HG03108 (cell line): ENCODE measurements around the gene KBTBD13.
"Not testable (repeated sequence)": the region's sequence is repeated elsewhere in the genome, so short reads cannot be mapped to it uniquely, and the experiment has no call there.

ENCODE experiments used
- ATAC-seq: cut with Tn5 transposase; IDR thresholded peaks from one replicate; pipeline ENCODE4 v1.9.1; 2021; ENCODE audit warnings: moderate library complexity; ENCODE audit not compliant: unreplicated experiment

KBTBD13 gene

DNA sequence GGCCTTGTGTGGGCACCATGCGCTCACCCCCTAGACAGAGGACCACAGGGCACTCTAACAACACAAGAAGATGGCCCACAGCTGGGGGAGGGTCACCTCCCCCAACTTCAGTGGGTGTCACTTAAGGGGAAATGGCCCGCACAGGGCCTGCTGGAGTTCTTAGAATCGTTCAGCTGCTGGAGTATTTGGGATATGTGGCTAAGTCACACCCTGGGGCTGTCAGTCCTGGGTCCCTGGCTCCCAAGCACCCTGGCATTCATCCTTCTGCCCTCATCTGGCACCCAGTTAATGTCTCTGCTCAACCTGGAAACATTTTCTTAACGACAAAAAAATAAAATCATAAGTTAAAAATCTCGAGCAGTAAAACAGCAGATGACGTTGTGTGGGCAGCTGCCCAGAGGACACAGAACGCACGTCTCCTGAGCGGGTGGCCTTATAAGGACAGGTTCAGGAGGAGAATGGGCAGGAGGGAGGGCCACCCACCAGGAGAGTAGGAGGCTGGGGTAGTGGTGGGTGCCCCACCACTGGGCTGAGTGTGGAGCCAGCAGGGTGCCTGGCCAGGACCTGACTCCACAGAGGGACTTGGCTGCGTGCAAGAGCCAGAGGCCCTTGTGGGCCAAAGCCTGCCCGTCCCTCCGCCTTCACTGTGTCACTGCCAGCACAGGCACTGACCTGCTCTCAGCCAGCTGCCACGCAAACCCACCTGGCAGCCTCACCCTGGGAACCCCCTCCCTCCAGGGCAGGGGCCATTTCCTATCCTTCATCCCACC lies 11.5 kb downstream of the KBTBD13 start:
- no peak for ATAC-seq

DNA sequence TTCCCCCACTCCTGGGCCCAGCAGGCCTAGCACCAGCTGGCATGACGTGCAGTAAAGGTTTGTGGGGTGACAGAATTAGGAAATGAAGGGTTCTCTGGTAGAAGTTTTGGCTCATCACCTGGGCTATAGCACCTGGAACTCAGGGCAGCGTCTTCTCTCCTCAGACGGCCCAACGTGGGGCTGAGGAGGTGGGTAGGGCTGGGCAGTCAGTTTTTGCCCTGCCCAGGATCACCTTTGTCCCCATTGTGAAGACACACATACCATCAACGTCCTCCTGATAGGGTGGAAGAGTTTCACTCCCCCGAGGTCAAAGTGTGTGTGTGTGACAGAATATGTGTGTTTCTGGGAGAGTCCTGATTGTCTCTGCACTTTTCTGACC lies 12.1 kb downstream of the KBTBD13 start:
- no peak for ATAC-seq

DNA sequence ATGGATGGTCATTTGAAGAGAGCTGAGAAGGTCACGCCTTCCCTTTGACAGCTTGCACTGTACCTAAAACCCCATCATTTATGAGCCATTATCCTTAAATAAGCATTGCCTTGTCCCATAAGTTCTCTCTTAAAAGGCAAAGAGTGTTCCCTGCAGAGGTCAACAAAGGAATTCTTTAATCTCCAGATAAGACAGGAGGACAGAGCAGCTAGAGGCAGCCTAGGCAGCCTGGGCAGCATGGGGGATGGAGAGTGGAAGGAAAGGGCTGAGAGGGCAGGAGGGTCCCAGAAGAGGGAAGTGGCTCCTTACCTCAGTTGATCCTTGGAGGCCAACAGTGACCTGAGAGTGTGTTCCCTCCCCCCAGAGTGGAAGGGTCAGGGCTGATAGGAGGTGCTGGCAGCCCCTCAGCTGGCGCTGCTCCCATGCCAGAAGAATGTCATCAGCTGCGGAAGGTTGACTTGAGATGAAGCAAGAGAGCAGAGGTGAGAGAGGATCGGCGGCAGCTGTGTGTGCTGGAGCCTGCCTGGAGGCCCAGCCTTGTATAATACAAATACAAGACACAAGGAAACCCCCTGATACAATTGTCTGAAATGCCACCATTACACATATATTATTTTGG lies 12.8 kb downstream of the KBTBD13 start:
- no peak for ATAC-seq

DNA sequence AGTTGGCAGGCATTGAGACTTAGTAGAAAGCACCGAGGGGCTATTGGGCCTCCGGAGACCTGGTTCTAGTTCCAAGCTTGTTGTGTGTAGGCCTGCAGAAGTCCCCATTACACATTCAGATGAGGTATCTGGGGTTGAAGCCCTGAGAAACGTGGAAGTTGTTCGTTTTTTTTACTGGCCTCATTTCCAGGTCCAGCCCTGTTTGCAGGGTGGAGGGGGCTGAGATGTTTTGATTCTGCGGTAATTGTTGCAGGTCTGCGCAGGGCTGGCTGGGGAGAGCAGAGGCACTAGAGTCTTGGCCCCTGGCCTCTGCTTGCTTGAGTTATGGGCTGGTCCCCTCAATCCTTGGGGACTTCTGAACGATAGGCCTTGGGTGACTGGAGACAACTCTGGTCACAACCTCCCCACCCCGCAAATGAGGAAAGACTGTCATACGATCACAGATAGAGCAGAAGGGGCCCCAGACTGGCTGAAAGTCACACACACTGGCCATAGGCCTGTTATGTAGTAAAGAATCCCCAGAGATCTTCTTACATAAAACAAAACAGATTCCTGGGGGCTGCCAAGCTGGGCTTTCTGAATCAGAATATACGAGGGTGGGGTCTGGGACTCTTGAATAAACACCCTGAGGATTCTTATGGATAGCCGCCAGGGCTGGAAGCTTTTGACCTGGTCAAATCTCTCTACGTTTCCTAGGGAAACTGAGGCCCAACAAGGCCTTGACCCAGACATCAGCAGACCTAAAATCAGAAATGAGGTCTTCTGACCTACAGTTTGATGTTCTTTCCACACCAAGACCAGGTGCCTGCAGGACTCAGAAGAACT lies 15.6 kb downstream of the KBTBD13 start:
- ATAC-seq = no peak

DNA sequence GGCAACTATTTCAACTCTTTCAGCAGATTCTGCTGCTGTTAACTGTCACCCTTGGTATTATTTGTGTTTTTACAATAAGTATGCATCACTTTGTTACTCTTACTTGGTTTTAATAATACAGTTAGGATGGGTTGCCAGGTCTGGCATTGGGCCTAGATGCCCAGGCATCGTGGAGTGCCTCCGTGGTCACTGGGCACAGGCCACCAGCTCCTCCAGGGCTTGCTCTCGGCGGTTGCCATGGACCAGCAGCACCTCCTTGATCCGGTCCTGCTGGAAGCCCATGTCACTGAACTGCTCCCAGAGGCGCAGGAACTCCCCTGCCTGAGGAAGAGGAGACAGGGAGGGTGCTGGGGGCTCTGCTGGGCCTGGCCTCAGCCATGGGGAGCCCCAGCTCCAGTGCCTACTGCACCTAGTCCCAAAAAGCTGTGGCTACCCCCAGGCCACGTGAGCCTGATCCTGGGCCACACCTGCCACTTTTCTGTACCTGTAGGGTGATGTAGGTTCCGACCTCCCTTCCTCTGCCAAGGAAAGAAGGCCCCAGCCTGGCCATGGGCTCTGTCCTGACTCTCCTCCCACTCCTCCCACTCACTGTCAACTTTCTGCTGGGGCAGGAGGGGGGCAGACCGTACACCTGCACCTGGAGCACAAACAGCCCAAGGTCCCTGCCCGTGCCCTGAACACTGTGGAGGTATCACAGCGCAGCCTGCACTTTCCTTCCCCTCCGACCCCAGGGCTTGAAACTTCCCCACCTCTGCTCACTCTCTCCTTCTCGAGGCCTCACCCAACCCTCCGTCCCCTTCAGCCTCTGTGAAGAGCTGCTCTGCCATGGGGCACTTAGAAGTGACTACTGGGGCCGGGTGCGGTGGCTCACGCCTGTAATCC lies 16.6 kb downstream of the KBTBD13 start:
- ATAC-seq = no peak

DNA sequence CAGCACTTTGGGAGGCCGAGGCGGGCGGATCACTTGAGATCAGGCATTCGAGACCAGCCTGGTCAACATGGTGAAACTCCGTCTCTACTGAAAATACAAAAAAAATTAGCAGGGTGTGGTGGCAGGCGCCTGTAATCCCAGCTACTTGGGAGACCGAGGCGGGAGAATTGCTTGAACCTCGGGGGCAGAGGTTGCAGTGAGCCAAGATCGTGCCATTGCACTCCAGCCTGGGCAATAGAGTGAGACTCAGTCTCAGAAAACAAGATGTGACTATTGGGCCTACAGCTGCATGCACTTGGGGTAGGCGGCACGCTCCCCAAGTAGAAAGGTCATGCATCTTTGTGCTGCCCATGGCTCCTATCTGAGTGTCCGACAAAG lies 17.2 kb downstream of the KBTBD13 start:
- not testable (repeated sequence) for ATAC-seq

DNA sequence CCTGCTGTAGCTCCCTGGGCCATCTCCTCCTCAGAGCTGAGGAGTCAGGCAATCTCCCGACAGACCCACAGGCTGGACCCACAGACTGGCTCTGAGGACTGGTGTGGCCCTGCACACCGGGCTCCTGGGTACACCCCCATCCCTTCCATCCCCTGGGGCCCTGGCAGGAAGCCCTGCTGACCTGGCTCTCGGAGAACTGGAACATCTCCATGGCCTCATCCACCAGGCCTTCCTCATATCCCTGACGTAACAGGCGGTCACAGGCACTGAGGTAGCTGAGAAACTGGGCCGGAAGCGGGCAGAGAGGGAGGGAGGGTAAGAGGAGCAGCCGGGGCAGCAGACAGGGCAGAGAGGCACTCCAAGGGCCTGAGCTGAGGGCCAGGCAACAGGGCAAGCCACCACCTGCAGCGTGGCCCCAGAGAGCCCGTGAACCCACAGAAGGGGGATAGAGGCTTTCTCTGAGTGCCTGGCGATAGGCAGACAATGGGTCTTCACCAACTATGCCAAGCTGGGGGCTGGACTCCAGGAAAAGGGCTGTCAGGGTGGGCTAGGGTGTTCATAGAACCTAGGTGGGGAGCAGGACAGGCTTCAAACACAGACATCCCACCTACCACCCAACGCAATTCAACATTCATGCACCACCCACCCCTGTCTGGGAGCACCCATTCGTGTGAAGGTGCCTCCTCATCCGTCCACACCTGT lies 17.9 kb downstream of the KBTBD13 start:
- ATAC-seq = no peak

DNA sequence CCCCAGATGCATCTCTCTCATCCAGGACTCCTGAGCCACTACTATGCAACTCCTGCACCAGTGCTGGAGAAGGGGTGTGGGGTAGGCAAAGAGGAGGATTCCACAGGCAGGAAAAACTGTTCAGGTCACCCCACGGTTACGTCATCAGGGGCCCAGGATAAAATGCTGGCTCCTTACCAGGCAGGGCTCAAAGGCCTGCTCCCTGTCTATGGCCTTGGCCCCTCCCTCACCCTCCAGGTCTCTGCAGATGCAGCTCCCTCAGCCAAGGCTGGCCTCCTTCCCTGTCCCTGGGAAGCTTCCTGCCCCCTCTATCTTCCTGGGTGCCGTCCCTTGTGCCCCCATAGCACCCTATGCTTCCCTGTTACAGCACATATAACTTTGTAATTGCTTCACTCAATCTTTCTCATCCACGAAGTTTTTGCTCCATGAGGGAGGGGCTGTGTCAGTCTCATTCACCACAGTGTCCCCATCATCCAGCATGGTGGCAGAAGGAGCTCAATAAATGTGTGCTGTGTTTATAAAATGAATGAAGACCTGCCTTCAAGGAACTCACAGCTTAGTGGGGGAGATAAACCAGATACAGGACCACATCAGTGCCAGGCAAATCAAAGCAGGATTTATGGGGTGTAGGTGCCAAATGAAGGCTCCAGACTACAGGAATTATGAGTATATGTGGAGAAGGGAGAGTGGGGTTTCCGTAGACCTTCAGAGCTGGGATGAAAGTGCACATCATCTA lies 18.6 kb downstream of the KBTBD13 start:
- ATAC-seq = no peak

DNA sequence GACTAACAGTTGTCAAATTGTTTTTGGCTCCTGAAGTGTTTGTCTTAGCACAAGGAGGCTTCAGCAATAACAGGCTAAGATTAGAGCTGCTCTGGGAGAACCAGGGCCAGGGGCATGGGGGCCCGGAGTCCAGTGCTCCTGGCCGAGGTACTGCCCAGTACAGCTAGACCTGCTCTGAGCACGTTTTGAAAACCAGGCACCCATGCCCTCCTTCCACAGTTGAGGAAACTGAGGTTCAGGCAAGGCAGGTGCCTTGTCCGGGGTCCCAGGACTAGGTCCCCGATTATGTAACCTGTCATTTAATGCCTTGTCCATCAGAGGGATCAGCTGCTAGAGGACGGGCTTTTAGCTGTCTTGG lies 19.2 kb downstream of the KBTBD13 start:
- ATAC-seq = no peak

DNA sequence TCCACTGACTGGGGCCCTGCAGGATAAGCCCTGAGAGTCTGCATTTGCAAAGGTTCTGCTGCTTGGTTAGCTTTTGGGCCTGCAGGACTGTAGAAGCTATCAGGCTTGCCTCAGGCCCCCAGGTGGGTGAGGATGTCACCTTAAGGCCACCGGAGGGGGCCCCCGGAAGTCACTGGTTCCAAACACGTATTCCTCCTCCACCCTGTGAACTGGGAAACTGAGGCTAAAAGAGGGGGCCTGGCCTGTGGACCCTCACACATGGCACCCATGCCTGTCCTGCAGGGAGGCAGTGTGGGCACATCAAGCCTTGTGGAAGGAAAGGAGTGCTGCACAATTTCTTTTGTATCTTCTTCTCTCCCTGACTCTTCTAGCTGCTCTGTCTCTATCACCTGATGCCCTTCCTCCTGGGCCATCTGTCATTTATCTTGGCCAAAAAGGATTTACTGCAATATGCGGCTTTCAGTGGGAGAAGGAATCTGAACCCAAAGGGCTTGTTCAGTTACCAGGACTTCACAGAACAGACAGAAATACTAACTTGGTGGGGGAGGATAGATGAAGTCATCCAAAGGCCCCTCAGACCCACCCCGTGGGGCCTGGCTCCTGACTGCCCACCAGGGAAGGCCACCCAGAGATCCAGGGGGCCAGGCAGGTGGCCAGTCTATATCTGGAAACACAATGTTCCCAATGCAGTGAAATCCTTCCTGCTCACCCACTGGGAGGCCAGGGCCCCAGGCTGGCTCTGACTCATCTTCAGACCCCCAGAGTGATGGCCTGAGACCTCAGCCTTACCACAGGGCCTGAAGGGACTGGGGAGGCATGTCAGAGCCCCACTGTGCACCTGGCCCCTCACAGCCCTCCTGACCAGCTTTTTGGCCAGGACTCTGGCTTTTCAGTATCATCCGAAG lies 20.2 kb downstream of the KBTBD13 start:
- no peak for ATAC-seq

DNA sequence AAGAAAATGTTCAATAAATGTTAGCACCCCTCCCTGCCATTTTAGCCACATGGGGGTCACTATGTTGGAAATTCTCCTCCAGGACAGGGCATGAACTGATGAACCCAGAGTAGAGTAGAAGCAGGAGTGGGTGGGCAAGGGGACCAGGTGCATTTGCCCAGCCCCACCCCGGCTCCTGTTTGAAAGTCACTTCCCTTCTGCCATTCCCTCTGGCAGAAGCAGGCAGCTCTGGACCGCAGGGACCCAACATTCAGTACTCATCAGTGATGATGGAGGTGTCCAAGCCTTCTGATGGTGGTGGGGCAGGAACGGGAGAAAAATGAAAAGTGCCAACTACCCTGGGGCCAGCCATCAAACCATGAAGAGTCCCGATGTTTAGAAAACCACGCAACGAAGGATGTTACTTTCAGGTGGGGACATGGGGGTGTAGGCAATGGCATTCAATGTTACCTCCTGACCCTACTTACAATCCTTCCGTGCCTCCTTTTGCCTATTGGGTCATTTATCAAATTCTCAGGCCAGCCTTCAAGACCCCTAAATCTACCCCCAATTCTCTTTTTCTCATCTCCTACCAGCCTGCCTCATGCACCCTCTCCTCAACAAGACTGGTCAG lies 21.2 kb downstream of the KBTBD13 start:
- no peak for ATAC-seq

DNA sequence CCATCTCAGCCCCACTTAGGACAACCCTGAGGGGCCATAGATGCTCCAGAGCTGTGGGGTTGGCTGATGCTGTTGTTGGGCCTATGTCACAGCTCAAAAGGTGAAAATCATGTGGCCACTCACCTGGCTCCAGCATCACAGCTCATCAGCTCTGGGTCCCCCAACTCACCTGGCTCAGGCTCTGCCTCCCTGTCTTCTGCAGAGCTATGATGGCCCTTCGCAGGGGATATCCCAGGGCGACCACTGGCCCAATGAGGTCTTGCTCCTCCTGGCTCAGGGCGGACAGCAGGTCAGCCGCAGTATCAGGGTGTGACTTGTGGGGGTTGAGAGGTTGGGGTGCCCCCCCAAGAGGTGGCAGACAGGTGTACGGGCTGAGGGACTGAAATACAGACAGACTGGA lies 22.8 kb downstream of the KBTBD13 start:
- ATAC-seq = no peak

DNA sequence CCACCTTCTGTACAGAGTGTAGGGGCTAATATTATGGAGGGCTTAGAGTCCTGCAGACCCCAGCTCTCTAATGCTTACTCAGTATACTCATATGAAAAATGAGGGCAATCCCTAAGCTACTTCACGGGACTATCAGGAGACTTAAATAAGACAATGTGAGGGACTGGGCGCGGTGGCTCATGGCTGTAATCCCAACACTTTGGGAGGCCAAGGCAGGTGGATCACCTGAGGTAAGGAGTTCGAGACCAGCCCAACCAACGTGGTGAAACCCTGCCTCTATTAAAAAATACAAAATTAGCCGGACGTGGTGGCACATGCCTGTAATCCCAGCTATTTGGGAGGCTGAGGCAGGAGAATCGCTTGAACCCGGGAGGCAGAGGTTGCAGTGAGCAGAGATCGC lies 23.3 kb downstream of the KBTBD13 start:
- ATAC-seq = not testable (repeated sequence)

DNA sequence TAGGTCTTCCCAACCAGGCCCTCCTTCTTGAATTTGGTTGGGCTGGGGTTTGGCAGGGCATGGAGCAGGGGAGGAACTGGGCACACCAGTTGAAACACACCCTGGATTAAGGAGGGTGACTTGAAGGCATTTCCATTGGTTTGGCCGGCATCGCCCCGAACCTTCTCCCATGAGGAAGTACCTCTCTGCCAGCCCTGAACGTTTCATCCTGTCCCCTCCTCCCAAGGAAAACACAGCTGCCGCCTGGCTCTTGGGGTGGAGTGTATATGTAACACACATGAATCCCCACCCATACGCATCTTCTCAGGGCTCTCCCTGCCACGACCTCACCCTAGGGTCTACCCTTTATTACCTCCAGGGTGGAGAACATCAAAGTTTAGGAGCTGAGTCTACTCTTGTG lies 23.9 kb downstream of the KBTBD13 start:
- ATAC-seq = no peak

DNA sequence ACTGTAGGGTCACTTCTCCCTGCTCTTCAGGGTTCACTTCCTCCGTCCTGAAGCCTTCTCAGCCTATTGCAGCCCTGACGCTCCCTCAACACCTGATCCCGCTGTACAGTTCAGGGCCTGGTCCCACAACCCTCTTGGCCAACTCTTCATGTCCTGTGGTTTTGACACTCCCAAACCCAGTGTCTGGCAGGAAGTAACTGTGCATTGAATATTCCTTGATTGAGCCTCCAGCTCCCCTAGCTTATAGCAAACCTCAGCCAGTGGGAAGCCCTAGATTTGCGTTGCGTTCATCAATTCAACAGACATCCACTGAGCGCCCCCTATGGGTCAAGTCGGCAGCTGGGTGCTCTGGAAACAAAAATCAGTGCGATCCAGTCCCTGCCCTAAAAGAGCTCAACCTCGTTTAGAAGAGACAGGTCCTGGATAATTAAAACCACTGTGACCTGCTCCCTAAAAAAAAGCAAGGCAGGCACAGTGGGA lies 24.9 kb downstream of the KBTBD13 start:
- no peak for ATAC-seq

DNA sequence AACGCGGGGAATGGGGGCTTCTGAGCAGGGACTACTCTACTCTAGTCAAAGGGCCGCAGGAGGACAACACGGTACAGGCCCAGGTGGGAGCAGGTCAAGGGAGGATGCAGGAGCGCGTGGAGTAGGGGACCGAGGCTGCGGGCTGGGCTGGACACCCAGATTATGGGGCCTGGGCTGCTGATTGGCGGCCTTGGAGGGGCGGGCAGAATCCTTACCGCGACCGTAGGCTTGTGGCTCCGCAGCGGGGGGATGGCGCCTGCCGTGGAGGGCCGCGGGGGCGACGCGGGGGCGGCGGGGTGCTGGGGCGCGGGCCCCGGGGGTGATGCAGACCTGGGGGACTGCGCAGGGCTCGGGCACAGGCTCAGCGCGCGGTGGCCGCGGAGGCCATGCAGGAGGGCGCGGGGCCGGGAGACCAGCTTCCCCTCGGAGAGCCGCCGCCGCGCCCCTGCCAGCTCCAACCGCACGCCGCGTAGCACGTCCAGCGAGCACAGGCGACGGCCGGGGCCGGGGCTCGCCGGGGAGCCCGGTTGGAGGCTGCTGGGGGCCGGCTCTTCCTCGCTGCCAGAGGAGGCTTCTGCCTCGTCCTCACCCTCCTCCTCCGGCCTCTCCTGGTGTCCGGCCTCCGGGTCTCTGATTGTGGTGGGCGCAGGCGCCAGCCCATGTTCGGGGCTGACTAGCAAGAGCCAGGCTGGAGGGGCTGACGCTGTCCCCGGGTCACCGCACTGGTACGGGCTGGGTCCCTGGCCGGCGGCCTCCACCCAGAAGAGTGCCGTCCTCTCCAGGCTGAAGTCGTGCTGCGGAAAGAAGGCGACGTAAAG lies 25.6 kb downstream of the KBTBD13 start:
- ATAC-seq = no peak

DNA sequence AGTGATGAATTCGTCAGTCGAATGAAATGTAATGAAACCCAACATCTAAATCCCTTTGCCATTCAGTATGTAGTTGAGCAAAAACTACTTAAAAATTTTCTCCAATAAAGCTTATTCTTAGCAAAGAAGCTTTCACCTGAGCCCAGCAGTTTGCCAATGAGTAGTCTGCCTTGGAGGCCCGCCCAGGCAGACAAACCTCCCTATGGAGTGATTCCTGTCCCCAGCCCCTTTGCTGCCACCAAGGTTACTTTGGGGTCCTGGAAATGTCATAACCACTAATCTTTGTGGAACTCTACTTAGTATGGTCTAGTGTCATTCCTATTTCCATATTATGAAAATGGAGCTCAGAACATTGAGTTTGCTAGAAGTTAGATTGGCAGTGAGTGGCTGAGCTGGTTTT lies 26.4 kb downstream of the KBTBD13 start:
- no peak for ATAC-seq
